Measurements from ENCODE around the gene ADAMTS7. TPM values are rescaled to one million over a fixed set of nuclear protein-coding genes. Genes with fewer than 3 reads are reported as not detected.
"Not testable (repeated sequence)": the region's sequence is repeated elsewhere in the genome, so short reads cannot be mapped to it uniquely, and the experiment has no call there.

ADAMTS7 gene
- total and polyA plus RNA-seq, 2 of the 4 experiments (the other 2 are of a cell fraction): 1.4 to 12.6 TPM

GRCh38 chr15:78781381-78781780 is 29.9 kb downstream of the ADAMTS7 start:
- no CpG with 5 or more reads among the region's 4 CpGs for WGBS, 2 experiments (ENCODE audit: extremely low coverage in 2 of 2, insufficient read length in 1 of 2)
- H3K9me1 ChIP-seq (ENCODE audit: insufficient read depth, low read length); H2AK5ac ChIP-seq (ENCODE audit: low read depth, low read length); H2BK20ac ChIP-seq (ENCODE audit: low read depth, low read length); H4K8ac ChIP-seq (ENCODE audit: low read depth in 2 of 2, low read length in 2 of 2); H2BK15ac ChIP-seq (ENCODE audit: low read depth, low read length); H3K4me2 ChIP-seq (ENCODE audit: low read depth, low read length); H2AK9ac ChIP-seq (replicated peaks; ENCODE audit: low read depth, low read length, poor library complexity); H2BK5ac ChIP-seq (ENCODE audit: low read depth, low read length, poor library complexity, severe bottlenecking); intact Hi-C loops (cut with micrococcal nuclease); H4K20me1 ChIP-seq (ENCODE audit: insufficient read depth, low read length); H3K18ac ChIP-seq (ENCODE audit: low read depth, low read length); H3K14ac ChIP-seq (replicated peaks; ENCODE audit: low read depth, low read length); in situ Hi-C loops (cut with MboI; ENCODE audit: low sequenced_read_pairs); H3K23ac ChIP-seq (ENCODE audit: low read depth, low read length); dilution Hi-C loops (cut with HindIII; ENCODE audit: low sequenced_read_pairs, unreplicated experiment); POLR2A ChIA-PET (ENCODE audit: unreplicated experiment); H3K9me3 ChIP-seq (ENCODE audit: control insufficient read depth, insufficient read depth, low read length); H3K4me1 ChIP-seq (ENCODE audit: control insufficient read depth, insufficient read depth, low read length); BruUV-seq (replicated peaks); H4K5ac ChIP-seq (ENCODE audit: low read depth, low read length); H3K27me3 ChIP-seq (ENCODE audit: control insufficient read depth, insufficient read depth, low read length); ATAC-seq (ENCODE audit: low read depth); H2AFZ ChIP-seq (replicated peaks; ENCODE audit: low read length, poor library complexity); H3K79me1 ChIP-seq (ENCODE audit: low read depth in 1 of 2, low read length in 2 of 2); DNase-seq; H3K27ac ChIP-seq (ENCODE audit: insufficient read depth, low read length); H3K4ac ChIP-seq (ENCODE audit: low read depth, low read length); H4K91ac ChIP-seq (ENCODE audit: insufficient read depth, low read depth, low read length); H3K4me3 ChIP-seq (ENCODE audit: insufficient read depth, low read depth, low read length); H2BK120ac ChIP-seq (ENCODE audit: low read depth, low read length); H3K56ac ChIP-seq (ENCODE audit: extremely low read depth, insufficient read depth, low read length); H3K9ac ChIP-seq (ENCODE audit: low read depth, low read length): not testable (repeated sequence)
- CTCF ChIA-PET: interaction anchor here (0.6 kb wide), 1 partner anchor 1602 kb away, joined by 3 read pairs; no protein-coding TSS in a partner anchor
- peaks cover 15% of the 10 kb centered on the region for H3K36me3 ChIP-seq (ENCODE audit: control insufficient read depth, insufficient read depth, low read length)

DNA sequence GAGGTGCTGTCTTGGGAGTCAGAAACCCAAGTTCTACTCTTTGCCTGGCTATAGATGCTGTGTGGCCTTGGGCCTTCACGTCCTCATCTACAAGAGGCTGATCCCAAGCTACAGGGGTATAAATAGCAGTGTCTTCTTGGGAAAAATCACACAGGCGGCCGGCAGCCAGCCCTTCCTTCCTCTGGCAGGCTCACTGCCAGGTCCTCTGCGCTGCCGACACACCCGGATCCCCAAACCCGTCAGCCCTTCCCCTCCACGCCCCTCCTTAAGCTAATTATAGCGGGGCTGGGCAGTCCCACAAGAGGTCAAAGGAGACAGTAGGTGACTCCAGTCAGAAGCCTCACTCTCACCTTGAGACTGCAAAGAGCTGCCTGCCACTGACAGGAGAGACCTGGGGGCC is 31.3 kb downstream of the ADAMTS7 start:
- H3K23ac ChIP-seq (ENCODE audit: low read depth, low read length); H2AFZ ChIP-seq (replicated peaks; ENCODE audit: low read length, poor library complexity); H2BK15ac ChIP-seq (ENCODE audit: low read depth, low read length); H4K8ac ChIP-seq (ENCODE audit: low read depth in 2 of 2, low read length in 2 of 2); H4K5ac ChIP-seq (ENCODE audit: low read depth, low read length); BruUV-seq (replicated peaks); H2BK20ac ChIP-seq (ENCODE audit: low read depth, low read length); CTCF ChIA-PET; H2BK5ac ChIP-seq (ENCODE audit: low read depth, low read length, poor library complexity, severe bottlenecking); H3K9me3 ChIP-seq (ENCODE audit: control insufficient read depth, insufficient read depth, low read length); H3K79me1 ChIP-seq (ENCODE audit: low read depth in 1 of 2, low read length in 2 of 2); H3K4me1 ChIP-seq (ENCODE audit: control insufficient read depth, insufficient read depth, low read length); H3K14ac ChIP-seq (replicated peaks; ENCODE audit: low read depth, low read length); intact Hi-C loops (cut with micrococcal nuclease); H3K27ac ChIP-seq (ENCODE audit: insufficient read depth, low read length); H3K18ac ChIP-seq (ENCODE audit: low read depth, low read length); H2BK120ac ChIP-seq (ENCODE audit: low read depth, low read length); H3K56ac ChIP-seq (ENCODE audit: extremely low read depth, insufficient read depth, low read length); in situ Hi-C loops (cut with MboI; ENCODE audit: low sequenced_read_pairs); H3K9me1 ChIP-seq (ENCODE audit: insufficient read depth, low read length); H3K4me2 ChIP-seq (ENCODE audit: low read depth, low read length); H4K20me1 ChIP-seq (ENCODE audit: insufficient read depth, low read length); H3K9ac ChIP-seq (ENCODE audit: low read depth, low read length); H2AK5ac ChIP-seq (ENCODE audit: low read depth, low read length); dilution Hi-C loops (cut with HindIII; ENCODE audit: low sequenced_read_pairs, unreplicated experiment); POLR2A ChIA-PET (ENCODE audit: unreplicated experiment); H3K27me3 ChIP-seq (ENCODE audit: control insufficient read depth, insufficient read depth, low read length); H4K91ac ChIP-seq (ENCODE audit: insufficient read depth, low read depth, low read length); H3K4me3 ChIP-seq (ENCODE audit: insufficient read depth, low read depth, low read length); DNase-seq; H2AK9ac ChIP-seq (replicated peaks; ENCODE audit: low read depth, low read length, poor library complexity); H3K4ac ChIP-seq (ENCODE audit: low read depth, low read length): not testable (repeated sequence)
- no CpG with 5 or more reads among the region's 9 CpGs for whole genome bisulfite sequencing, 2 experiments (ENCODE audit: extremely low coverage in 2 of 2, insufficient read length in 1 of 2)
- peak; percentile 40 for ATAC-seq (ENCODE audit: low read depth)
- H3K36me3 ChIP-seq (ENCODE audit: control insufficient read depth, insufficient read depth, low read length): peaks cover 13% of the 10 kb centered on the region

Data from IMR-90 (cell line).